Stimulated activated CD4-positive, alpha-beta T cell treated with anti-CD3 and anti-CD28 coated beads, Interleukin-2, amount 100 ng/mL, for 48 hours (primary cell): ENCODE results near the gene FHL3.

ENCODE experiments used
- DNase-seq, 2 donors: peaks; one replicate each; pipeline ENCODE4 v3.0.0-alpha.2; 2020

The FHL3 gene

DNA sequence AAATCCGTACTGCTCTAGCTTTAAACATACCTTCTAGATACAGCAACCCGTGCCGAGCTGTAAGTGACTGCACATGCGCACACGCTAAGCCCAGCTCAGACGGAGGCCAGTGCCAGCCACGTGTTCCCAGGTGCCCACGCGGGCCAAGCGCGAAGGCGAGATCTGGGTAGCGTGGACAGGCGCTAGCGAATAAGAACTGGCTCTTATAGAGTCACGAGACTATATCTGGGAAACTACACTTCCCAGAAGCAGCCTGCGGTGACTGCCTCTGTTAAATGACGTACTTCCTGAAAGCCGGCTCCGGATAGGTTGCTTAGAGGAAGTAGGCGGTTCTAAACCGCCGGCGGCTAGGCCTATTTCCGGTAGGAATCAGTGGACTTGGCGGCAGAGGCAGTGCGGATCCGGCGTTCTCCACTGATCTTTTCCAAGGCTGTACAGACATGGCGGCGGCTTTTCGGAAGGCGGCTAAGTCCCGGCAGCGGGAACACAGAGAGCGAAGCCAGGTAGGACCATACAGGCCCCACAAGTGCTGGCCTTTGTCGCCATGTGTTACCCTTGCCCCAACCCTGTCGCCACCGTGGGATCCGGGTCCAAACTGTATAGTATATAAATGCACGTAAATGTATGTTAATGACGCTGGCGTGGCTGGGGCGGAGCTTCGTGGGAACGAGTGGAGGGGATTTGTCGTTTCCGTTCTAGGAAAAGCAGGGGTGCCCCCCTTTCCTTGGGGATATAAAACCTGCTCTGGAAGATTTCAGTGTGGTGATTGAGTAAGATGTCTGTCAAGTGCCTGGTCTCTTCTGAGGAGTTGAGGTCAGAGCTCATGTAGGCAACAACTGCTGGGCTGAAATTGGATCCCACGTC is 7.3 kb upstream of the FHL3 start, which contains the start of gene UTP11:
Gene UTP11, plus strand, starts transcription at position 372 of the 864 bp plus-strand sequence. Its CDS starts 69 bp downstream, at position 441.
- peak; percentile 80 for DNase-seq

DNA sequence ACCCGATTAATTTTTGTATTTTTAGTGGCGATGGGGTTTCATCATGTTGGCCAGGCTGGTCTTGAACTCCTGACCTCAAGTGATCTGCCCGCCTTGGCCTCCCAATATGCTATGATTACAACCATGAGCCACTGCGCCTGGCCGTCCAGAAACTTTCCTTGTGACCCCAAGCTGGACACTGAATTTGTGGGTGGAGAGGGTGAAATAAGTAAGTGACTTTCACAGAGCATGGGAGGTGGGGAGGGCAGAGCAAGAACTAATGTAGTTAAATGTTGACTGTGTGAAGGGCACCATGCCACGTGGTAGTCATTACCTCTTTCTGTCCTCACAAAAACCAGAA is 4.5 kb upstream of the FHL3 start:
- DNase-seq = no peak

DNA sequence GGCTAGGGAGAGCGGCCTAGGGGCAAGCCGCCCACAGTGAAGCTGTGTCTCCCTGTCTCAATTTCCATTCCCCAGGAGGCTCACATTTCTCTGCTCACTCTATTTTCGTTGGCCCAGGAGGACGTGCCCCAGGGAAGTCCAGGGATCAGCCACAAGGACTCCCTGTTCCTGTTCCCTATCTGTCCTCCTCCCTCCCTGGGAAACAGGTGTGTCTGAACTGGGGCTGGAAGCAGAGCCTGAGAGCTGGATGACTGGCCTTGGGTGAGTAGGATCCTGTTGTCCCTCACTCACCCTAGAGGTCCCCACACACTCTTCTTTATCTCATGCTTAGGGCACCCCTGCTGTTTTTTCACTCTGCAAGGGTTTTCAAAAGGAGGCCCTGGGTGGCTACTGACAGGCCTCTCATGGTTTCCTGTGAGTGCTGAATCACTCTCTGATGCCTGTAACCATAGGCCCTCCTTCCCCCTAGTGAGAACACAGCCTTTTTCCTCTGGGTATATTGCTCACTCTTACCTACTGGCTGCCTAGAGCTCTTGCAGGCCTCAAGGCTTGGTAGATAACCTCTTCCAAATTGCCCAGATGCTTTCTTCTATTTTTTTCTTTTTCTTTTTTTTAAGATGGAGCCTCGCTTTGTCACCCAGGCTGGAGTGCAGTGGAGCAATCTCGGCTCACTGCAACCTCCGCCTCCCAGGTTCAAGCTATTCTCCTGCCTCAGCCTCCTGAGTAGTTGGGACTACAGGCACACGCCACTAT is 4.0 kb upstream of the FHL3 start:
- DNase-seq = no peak

DNA sequence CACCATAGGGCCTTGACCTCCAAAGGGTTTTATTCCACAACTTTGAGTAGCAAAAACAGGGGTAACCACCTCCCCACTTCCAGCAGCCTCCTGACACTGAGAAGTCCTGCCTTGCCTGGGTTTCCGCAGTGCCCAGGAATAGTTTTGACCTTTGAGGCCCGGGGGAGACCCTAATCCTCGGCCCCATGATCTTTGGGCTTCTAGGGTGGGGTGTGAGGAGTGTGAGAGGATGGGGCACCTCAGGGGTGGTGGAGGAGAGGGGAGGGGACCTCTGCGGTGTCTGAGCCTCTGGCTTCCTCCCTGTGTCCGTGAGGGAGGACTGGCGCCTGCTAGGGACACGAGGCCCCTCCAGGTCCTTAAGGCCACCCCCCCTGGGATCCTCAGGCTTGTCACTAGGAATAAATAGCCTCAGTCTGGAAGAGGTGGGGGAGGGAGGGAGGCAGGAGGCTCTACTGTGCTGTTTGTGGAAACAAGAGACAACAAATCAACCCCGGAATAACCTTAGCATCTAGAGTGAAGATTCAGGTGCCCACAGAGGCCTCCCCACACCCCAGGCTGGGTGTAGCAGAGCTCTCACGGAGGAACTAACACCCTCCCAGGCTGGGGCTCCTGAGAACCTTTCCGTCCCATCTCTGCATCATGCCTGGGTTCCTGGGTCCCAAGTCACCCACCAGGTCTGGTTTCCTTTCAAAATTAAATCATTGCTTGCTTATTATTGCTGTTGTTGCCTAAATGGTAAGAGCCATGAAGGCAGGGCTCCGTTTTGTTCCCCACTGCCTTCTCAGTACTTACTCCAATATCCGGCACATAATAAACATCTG is 904 bp upstream of the FHL3 start:
- DNase-seq = no peak

DNA sequence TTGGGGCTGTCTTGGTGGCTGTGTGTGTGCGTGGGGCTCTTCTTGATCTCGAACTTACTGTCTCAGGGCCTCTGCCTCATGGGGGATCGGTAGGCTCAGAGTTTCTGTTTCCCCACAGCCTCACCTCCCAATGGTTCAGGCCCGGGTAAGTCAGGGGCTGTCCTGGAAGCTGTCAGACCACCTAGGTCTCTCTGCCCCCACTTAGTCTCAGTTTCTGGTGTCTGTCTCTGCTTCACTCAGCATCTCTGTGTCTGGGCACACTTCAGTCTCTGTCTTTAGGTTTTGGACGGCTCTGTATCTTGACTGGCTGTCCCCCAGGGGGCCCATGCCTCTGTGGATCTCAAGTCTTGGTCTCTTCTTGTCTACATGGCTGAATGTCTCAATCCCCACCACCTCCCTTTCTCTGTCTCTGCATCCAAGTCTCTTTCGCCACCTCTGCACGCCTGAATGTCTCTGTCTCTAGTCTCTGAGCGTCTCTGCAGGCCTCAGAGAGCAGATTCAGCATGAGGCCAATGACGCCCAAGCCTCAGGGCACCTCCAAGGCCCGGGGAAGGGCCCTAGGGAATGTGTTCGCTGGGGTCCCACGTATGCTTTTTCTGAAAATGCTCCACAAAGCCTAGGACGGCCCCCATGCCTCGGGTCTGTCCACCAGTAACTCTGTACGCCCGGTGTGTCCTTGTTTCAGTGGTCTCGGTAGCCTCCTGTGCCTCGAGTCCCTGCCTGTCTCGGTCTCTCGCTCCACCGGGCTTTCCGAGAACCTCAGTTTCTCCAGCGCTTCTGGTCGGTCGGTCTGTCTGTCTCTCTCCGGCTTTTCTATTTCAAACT is 818 bp downstream of the FHL3 start:
- no peak for DNase-seq

DNA sequence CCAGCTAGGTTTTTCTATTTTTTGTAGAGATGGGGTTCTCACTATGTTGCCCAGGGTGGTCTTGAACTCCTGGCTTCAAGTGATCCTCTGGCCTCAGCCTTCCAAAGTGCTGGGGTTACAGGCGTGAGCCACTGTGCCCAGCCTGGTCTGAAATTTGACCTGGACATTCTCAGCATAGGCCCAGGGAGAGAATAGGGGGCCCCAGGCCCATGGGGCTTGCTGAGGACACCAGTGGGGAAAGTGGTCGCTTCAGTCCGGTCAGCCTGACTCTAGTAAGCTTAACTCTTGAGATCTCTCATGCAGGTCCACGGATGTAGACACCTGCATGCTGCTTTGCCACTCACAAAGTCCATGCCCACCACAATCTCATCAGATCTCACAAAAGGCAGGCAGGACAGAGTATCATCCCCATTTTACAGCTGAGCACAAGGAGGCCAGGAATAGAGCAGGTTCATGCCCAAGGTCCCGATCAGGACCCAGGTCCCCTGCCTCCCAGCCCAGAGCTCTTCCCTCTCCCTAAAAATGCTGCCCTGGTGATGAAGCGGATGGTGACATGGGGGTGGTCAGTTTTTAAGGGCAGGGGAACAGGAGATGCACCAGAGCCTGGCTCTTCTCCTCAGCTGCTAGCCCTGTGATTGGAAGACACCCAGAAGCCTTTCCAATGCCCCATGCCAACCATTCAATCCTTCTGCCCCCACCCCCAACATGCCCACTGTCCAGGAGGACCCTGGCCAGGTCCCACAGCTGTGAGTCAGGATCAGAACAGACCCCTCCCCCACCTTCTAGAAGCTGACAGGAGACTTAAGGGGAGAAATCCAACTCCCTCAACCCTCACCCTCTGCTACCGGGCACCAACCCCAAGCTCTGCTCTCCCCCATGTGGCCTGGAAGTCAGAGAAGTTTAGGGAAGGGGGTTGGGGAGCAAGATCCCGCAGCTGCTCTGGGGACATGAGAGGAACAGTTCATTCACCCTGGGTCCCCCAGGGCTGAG is 1.8 kb downstream of the FHL3 start:
- DNase-seq = no peak

DNA sequence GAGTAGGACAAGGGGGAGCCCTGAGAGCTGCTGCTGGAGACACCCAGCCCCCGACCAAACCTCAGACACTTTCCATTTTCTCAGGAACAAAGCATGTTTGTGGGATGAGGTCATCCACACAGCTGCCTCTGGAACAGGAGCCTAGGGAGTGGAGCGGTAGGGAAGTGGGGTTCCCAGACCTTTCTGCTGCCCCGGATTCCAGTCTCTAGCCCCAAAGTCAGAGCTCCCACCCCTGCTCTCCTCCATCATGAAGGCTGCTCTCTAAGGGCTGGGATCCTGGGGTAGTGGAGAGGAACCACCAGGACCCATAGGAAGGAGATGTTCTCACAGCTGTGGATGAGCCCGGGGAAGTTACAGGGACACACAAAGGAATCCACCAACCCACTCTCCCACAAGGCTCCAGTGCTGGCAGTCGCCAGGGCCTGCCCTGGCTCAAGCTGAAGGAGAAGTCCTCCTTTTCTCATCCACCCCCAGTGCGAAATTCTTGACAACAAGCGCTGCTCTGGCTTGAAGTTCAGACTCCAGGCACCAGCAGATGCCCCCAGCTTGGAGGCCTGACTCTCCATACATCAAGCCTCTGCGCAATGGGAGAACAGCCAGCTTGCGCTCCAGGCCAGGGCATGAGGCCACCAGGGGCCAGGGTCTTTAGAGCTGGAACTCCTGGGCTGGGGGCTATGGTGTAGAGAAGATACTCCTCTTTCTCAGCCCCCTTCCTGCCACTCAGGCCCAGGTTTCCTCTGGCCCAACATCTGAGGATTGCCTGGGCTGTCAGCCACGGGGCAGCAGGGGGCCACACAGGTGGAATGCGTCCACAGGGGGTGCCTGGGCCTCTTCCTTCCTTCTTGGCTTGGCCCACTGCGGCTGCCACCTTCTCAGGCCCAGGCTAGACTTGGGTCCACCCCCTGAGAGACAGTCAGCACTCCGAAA is 4.5 kb downstream of the FHL3 start:
- no peak for DNase-seq

DNA sequence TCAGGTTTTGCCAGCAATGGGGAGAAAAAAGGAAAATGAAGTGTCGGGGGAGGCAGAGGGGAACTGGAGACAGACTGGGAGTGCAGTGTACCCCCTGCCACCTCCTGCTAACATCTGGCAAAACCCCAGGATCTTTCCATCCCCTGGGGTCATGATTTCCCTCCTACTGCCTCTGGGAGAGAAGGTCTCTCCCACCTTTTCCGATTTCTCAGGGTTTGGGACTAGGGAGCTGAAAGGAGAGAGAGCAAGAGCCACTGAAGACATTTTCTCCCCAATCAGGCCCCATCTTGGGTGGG is 5.1 kb downstream of the FHL3 start:
- no peak for DNase-seq

DNA sequence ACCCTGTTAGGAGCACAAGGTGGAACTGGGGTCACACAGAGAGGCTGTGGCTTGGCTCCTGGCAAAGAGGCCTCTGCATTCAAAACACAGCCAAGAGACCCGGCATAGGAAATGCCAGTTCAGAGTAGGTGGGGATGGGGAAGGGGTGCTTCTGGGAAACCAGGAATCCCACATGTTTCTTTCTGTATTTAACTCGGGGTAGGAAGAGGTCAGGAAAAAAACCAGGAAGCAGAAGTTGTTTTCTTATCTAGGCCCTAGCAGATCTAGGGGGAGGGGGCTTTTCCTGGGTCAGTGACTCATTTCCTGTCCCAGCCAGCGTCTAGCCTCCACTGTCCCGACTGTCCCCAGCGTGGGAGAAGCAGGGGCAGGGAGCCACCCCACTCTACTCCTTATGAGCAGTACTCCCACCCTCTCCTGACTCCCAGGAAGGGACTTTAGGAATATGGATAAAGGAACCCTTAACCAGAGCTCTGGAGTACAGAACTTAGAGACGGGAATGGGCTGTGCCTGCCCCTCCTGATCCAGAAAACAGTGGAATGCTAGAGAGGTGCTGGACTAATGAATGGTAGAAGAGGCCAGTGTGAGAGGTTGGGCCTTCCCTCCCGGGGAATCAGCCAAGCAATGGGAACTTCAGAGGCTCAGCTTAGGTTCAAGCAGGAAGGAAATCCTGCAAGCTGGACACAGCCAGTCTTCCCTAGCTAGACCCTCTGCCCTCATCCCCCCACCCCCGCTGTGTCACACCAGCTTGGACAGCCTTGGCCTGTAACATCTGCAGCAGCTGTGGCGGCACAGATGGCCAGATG is 5.7 kb downstream of the FHL3 start:
- DNase-seq = no peak

DNA sequence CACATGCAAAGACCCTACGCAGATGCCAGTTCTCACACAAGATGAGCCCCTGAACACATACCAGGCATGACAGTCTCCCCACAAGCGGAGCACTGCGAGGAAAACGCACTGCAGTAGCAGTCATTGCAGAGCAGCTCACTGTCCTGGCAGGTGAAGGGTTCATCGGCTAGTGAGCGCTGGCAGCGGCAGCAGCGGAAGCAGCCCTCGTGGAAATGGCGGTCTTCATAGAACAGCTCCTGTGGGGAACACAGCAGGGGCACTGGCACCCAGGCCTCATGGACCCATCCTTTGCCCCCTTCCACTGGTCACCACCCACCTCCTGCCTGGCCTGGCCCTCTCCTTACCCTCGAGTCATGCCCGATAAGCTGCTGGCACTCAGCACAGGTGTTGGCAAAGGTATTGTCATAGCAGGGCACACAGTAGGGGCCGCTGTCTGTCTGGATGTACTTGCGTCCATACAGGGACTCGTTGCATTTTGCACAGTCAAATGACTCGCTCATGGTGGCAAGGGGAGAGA is 6.3 kb downstream of the FHL3 start:
- no peak for DNase-seq

DNA sequence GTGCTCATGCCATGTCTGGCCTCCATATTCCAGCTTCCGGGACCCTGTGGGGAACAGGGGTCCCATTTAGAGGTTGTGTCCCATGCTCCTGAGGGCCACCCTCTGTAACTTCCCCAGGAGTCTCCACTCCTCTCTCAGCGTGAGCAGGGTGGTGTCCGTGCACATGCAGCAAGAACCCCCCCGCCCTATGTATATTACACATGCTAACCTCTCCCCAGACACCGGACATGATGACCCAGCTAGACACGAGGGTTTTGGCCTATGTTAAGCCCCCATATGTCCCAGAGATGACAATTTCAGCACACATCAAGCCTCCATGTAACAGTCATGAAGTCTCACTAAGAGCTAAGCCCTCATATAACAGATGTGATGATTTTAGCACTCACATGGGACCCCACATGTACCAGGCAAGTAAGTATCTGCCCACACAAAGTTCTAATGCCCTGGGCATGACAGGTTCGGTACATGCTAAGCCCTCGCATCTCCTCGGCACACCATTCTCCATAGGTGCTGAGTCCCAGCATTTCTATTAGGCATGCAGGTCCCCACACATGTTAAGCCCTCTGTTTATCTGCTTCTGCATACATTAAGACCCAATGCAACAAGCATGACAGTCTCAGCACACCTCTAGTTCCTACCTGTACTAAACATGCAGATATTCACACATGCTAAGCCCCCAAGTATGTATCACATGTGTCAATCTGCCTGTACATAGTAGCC is 7.1 kb downstream of the FHL3 start:
- no peak for DNase-seq

DNA sequence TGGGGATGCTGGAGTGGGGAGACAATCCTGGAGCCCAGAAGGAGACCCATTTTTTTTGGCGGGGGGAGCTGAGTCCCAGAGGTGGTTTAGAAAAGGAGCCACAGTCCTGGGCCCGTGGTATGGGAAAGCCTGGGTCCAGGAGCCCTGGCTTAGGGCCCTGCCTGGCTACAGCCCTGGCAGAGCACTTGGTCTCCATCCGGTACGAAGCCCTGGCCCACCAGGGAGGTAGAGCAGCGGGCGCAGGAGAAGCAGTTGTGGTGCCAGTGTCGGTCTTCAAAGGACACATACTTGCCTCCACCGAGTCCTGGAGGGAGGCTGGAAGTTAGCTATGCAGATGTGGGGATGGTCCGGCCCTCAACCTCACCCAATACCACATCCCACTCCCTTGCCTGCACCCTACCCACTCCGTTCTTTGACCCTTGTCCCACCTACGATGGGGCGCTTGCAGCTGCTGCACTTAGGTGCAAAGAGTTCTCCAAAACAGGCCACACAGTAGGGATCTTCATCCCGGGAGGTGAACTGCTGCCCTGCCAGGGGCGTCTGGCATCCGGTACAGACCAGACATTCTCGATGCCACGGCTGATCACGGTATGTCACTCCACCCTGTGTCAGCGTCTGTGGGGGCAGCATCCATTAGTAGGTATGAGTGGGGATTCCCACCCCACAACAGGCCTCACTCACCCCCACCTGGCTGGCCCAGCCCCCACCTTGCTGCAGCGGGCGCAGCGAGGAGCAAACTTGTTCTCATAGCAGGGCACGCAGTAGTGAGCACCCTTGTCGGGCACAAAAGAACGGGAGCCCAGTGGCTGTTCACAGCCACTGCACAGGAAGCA is 7.8 kb downstream of the FHL3 start:
- no peak for DNase-seq

DNA sequence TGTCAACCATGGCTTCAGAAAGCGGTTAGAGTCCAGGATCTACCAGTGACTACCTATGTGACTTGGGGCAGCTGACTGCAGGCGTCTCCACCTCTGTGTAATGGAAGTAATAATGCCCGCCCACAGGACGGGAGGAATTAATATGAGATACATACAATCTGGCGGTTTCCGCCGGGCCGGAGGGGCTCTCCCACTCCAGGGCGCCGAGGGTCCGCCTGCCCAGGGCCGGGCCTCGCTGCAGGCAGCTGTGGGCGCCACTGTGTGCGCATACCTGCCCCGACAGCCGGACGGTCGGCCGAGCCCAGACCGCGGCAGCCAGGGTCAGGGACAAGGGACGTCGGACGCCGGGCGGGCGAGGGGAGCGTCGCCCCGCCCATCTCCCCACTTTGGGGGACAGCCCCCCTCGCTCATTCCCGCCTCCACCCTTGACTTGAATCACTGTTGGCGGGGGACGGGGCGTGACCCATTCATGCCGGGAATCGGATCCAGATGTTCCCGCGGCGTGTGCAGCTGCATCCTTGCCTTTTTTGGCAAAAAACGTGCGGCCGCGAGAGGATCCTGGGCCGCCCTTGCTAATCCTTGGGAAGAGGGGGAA is 9.5 kb downstream of the FHL3 start:
- no peak for DNase-seq

DNA sequence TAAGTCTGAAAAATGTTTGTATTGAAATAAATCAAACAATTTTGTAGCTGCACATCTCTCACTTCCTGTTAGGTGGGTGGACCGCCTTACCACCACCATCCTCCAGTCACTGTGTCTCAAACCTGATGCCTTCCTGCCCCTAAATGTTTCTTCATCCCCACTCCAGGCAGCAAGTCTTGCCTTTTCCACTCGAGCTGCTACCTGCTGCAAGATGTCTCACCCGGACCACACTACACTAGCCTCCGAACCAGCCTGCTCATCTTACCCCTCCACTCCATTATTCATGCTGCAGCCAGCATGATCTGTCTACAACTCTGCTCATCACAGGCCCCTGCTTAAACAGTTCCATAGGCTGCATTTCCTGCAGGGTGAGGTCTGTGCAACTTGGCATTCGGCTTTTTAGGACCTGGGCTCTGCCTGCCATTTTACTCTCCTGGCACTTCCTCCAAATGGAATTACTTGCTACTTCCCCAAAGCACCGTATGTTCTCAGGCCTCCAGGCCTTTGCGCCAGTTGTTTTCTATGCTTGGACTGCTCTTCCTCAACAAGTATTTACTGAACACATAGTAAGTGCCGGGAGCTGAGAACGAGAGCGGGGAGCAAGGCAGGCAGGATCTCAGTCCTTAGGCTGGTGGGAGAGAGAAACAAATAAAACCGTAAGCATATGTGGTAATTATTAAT is 10.3 kb downstream of the FHL3 start:
- DNase-seq = no peak

DNA sequence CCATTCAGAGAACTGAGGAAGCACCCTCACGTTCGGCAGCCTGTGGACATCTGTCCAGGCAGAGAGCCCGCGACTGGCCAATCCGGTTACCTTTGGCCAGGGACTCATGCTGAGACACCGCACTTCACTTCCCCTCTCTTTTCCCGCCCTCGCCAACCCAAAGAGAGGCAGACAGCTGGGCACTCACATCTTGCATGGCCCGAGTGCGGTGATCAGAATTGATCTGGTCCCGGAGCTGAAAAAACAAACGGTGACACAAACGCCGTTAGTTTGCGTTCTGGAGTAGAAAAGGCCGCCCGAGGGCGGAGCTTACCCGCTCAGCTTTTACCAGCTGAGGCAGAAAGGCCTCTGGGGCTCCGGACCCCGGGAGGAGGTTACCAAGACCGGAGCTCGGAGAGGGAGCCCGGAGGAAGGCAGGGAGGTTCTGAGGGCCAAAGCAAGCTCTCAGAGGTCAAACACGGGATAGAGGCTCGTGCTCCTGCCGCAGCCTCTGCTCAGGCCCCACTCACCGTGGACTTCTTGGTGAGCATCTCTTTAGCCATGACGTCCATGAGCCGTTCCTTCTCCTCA is 15.9 kb downstream of the FHL3 start:
- no peak for DNase-seq

DNA sequence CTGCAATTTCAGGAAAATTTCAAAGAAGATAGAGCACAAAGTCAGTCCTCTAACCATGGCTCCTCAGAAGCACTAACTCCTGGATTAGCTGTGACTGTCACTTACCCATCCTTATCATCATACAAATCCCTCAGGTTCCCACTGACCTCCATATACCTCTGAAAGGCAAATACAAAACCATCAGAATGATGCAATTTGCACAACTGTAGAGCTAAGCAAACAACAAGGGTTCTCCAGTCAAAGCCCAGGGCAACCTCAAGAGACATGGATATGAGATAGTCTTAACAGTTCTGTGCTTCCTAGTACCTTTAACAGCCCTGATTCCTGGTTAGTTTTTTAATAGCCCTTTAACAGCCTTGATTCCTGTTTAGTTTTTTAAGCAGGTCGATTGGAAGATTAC is 17.6 kb downstream of the FHL3 start:
- no peak for DNase-seq
